Measurements from ENCODE around the gene MRTFA. TPM values are rescaled to one million over a fixed set of nuclear protein-coding genes. Genes with fewer than 3 reads are reported as not detected.

MRTFA gene
- total RNA-seq, 1 donor from 2014 or later = 53.0 TPM

DNA sequence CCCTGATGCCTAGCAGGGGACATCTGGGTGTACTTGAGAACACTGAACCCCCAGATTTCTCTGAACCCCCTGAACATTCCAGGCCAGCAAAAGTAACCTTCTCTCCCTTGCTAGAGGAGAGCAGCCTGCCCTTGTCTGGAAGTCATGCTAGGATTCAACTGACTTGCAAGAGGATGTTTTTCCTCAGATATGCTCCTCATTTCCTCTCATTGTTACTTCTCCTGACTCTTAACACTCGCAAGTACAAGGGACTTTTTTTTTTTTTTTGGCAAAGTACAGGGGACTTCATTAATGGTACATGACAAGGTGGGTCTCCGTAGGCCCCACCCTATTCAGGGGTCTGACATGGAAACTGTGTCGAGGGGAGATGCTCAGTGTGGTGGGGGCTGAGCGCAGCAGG, 36.5 kb upstream of the MRTFA start:
- H3K27me3 ChIP-seq (ENCODE audit: control insufficient read depth, insufficient read depth, low read length) = no peaks in the 10 kb centered on the region
- H3K36me3 ChIP-seq (ENCODE audit: control insufficient read depth, insufficient read depth, low read length) = no peaks in the 10 kb centered on the region
- no peak for DNase-seq (ENCODE audit: low read depth)
- TF ChIP-seq, protein P1, sequence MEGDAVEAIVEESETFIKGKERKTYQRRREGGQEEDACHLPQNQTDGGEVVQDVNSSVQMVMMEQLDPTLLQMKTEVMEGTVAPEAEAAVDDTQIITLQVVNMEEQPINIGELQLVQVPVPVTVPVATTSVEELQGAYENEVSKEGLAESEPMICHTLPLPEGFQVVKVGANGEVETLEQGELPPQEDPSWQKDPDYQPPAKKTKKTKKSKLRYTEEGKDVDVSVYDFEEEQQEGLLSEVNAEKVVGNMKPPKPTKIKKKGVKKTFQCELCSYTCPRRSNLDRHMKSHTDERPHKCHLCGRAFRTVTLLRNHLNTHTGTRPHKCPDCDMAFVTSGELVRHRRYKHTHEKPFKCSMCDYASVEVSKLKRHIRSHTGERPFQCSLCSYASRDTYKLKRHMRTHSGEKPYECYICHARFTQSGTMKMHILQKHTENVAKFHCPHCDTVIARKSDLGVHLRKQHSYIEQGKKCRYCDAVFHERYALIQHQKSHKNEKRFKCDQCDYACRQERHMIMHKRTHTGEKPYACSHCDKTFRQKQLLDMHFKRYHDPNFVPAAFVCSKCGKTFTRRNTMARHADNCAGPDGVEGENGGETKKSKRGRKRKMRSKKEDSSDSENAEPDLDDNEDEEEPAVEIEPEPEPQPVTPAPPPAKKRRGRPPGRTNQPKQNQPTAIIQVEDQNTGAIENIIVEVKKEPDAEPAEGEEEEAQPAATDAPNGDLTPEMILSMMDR (IDR thresholded peaks at IDR 0.05; ENCODE audit: insufficient read depth, low read length, poor library complexity, severe bottlenecking) = no peak
- H3K4me3 ChIP-seq (ENCODE audit: low read depth, low read length) = no peak overlapping the region

DNA sequence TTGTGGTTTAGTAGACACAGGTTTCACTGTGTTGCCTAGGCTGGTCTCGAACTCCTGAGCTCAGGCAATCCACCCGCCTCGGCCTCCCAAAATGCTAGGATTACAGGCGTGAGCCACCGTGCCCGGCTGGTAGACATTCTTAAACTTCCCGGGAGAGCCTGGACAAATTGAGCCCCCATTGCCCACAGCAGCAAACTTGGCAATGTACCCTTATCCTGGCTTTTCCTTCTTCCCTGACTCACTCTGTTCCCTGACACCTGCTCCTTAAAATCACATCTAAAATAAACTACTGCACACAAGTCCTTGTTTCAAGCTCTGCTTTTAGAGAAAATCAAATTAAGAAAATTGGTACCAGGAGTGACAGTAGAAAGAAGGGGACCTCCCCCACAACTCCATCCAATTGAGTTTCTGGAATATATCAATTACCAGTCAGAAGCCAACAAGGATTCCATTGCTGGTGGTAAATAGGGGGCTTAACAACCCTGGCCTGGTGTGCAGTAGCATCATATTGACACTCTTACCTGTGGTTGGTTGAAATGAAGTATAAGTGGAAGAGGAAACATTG, 35.4 kb upstream of the MRTFA start:
- no peak for DNase-seq (ENCODE audit: low read depth)
- Histone ChIP-seq H3K36me3 (ENCODE audit: control insufficient read depth, insufficient read depth, low read length) (no peaks in the 10 kb centered on the region), H3K27me3 (ENCODE audit: control insufficient read depth, insufficient read depth, low read length) (no peaks in the 10 kb centered on the region), H3K4me3 (ENCODE audit: low read depth, low read length) (no peak overlapping the region)
- TF ChIP-seq, protein P1 (IDR thresholded peaks at IDR 0.05; ENCODE audit: insufficient read depth, low read length, poor library complexity, severe bottlenecking) = no peak

DNA sequence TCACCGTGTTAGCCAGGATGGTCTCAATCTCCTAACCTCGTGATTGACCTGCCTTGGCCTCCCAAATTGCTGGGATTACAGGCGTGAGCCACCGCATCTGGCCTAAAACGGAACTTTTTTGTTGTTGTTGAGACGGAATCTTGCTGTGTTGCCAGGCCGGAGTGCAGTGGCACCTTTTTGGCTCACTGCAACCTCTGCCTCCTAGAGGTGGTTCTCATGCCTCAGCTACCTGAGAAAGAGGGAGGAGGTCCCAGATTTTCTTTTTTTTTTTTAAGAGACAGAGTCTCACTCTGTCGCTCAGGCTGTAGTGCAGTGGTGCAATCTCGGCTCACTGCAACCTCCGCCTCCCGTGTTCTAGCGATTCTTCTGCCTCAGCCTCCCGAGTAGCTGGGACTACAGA, 34.9 kb upstream of the MRTFA start:
- H3K4me3 ChIP-seq (ENCODE audit: low read depth, low read length) = no peak overlapping the region
- H3K27me3 ChIP-seq (ENCODE audit: control insufficient read depth, insufficient read depth, low read length) = no peaks in the 10 kb centered on the region
- no peaks in the 10 kb centered on the region for H3K36me3 ChIP-seq (ENCODE audit: control insufficient read depth, insufficient read depth, low read length)
- TF ChIP-seq, protein P1 (IDR thresholded peaks at IDR 0.05; ENCODE audit: insufficient read depth, low read length, poor library complexity, severe bottlenecking) = no peak
- no peak for DNase-seq (ENCODE audit: low read depth)

DNA sequence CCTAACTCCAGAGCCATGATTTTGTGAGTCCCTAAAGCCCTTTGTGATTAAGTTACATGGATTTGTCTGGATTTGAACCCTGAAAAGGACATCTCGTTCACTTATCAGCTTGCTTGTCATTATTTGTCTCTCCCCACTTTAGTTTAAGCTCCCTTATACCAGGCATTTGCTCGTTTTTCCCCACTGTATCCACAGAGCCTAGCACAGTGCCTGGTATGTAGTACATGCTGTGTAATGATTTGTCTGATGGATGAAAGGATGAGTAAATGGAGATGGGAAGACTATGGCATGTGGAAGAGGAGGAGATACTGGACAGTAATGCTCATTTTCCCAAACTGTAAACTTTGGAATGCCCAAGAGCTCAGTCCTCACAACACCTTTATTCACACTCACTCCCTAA, 33.5 kb upstream of the MRTFA start:
- Histone ChIP-seq H3K27me3 (ENCODE audit: control insufficient read depth, insufficient read depth, low read length) (no peaks in the 10 kb centered on the region), H3K4me3 (ENCODE audit: low read depth, low read length) (no peak overlapping the region), H3K36me3 (ENCODE audit: control insufficient read depth, insufficient read depth, low read length) (no peaks in the 10 kb centered on the region)
- TF ChIP-seq, protein P1 (IDR thresholded peaks at IDR 0.05; ENCODE audit: insufficient read depth, low read length, poor library complexity, severe bottlenecking) = no peak
- DNase-seq (ENCODE audit: low read depth) = no peak

DNA sequence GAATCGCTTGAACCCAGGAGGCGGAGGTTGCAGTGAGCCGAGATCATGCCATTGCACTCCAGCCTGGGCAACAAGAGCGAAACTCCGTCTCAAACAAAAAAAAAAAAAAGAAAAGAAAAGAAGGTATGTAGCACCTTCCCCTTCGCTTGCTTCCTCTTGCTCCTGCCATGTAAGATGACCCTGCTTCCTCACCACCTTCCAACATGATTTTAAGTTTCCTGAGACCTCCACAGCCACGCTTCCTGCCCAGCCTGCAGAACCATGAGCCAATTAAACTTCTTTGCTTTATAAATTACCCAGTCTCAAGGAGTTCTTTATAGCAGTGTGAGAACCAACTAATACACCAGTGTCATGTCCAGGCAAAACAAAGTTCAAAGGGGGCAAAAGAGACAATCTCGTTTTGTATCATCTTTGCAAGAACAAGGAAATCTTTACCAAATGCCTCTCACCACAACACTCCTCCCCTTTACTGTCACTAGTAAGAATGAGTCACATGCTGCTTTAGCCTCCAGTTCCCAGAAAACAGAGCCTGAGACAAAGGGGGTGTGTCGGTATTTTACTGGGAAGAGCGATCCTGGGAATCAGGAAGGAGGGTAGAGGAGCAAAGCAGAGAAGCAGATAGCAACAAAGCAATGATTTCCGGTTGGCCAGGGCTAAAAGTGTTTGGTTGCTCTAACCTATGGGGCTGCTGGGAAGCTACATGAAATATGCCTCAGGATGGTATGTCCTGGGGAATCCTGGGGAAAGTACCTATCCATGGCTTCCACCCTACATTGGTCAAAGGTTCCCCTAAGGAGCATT, 32.3 kb upstream of the MRTFA start:
- H3K36me3 ChIP-seq (ENCODE audit: control insufficient read depth, insufficient read depth, low read length) = no peaks in the 10 kb centered on the region
- no peaks in the 10 kb centered on the region for H3K27me3 ChIP-seq (ENCODE audit: control insufficient read depth, insufficient read depth, low read length)
- H3K4me3 ChIP-seq (ENCODE audit: low read depth, low read length) = no peak overlapping the region
- TF ChIP-seq, protein P1 (IDR thresholded peaks at IDR 0.05; ENCODE audit: insufficient read depth, low read length, poor library complexity, severe bottlenecking) = no peak
- DNase-seq (ENCODE audit: low read depth) = peak; percentile 69

Measured in kidney epithelial cell (primary cell).